Measurements from ENCODE around the gene KCTD15.

DNA sequence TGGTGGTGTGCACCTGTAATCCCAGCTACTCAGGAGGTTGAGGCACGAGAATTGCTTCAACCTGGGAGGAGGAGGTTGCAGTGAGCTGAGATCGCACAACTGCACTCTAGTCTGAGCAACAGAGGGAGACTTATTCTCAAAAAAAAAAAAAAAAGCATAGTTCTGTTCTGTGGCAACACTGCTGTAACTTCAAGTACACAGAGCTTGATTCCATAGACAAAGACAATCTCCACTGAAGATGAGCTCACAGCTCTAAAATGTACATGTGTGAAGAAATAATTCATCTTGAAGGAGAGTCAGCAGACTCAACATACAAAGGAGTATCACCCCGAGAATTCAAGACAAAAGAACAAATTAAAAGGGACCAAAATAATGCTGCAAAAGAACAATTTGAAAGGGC is 47.8 kb downstream of the KCTD15 start:
- TF ChIP-seq POLR2AphosphoS5 (IDR thresholded peaks at IDR 0.05; ENCODE audit: low read depth, low read length) (no peak), REST (IDR thresholded peaks at IDR 0.05; ENCODE audit: insufficient read depth in 1 of 2, low read depth in 2 of 2, low read length in 2 of 2) (no peak)

All from PFSK-1 (cell line).